Measurements from ENCODE around the gene PTPRF.

PTPRF gene

DNA sequence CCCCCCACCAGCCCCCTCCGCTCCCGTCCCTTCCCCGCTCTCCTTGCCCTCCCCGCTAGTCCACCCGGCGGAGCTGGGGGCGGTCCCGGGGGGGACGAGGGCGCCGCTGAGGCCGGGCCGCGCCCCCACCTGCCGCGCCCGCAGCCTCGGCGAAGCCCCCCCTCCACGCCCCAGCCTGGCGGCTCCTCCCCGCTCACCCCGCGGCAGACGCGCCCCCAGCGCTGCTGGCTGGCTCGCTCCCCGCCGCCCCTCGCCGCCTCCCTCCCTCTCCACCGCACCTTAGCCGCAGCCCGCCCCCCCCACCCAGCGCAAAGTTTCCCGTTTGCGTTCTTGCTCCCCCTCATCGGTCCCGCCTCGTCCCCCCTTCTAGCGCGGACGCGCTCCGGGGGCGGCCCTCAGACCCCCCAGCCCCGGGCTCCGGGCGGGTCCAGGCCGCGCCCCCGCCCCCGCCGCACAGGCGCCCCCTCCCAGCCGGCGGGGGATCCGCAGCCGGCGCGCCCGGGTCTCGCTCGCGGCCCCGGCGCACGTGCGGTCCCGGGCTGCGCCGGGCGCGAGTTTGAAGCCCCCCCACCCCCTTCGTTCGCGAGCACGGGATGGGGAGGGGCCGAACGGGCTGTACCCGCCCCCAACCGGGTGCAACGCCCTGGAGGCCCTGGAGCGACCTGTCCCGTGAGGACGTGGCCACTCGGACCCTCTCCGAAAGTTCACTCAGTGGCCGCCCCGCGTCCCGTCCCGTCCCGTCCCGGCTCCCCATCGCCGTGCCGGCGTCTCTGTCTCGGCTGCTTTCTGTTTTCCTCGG is 623 bp downstream of the PTPRF start:
- TF ChIP-seq, protein P1, sequence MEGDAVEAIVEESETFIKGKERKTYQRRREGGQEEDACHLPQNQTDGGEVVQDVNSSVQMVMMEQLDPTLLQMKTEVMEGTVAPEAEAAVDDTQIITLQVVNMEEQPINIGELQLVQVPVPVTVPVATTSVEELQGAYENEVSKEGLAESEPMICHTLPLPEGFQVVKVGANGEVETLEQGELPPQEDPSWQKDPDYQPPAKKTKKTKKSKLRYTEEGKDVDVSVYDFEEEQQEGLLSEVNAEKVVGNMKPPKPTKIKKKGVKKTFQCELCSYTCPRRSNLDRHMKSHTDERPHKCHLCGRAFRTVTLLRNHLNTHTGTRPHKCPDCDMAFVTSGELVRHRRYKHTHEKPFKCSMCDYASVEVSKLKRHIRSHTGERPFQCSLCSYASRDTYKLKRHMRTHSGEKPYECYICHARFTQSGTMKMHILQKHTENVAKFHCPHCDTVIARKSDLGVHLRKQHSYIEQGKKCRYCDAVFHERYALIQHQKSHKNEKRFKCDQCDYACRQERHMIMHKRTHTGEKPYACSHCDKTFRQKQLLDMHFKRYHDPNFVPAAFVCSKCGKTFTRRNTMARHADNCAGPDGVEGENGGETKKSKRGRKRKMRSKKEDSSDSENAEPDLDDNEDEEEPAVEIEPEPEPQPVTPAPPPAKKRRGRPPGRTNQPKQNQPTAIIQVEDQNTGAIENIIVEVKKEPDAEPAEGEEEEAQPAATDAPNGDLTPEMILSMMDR (conservative IDR thresholded peaks at IDR 0.05; ENCODE audit: low read depth, low read length) = no peak
- H3K4me3 ChIP-seq (ENCODE audit: low read length) = peak overlapping the region; percentile 75
- DNase-seq (ENCODE audit: low read depth) = no peak

DNA sequence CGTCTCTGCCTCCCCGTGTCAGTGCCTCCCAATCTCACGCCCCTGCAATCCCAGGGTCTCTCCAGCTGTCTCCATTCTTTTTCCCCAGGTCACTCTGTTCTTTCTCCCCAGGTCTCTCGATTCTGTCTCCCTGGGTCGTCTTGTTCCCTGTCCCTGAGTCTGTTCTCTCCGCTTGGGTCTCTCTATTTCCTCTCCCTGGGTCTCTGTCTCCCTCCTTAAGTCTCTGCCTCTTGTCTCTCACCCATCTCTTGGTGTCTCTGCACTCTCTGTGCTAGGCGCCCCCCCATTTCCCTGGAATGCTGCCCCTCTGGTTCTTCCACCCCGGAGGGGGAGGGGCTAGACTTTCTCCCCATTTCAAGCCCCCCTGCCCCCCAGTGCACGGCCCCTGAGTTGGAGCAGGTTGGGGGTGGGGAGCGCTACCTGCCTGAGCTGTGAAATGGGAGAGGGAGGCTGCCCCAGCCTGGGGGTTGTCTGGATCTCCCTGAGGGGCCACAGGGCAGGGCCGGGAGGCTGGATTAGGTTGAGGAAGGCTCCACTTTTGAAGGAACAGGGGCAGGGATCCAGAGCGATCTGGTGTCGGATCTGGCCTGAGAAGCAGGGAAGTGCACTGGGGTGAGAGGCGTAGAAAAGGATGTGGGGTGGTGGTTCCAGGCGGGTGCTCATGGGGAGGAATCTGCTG is 1.4 kb downstream of the PTPRF start:
- H3K4me3 ChIP-seq (ENCODE audit: low read length) = peak overlapping the region; percentile 75
- no peak for DNase-seq (ENCODE audit: low read depth)
- TF ChIP-seq, protein P1 (conservative IDR thresholded peaks at IDR 0.05; ENCODE audit: low read depth, low read length) = no peak

DNA sequence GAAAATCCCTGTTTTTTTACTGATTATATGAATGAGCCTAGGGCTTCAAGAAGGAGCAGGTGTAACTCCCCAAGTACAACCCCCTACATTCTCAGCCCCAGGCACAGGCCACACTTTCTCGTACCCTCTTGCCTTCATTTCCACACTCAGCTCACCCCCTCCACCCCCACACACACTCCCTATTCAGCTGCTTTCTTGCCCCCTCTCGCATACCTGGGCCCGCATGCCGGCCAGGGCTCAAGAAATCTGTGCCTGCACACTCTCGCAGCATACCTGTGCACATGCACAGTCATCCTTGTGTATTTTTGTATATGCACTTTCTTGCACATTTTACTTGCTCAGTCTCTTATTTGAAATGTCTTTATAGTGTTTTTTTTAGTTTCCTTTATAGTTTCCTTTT is 2.0 kb downstream of the PTPRF start:
- peak overlapping the region; percentile 75 for H3K4me3 ChIP-seq (ENCODE audit: low read length)
- no peak for DNase-seq (ENCODE audit: low read depth)
- TF ChIP-seq, protein P1 (conservative IDR thresholded peaks at IDR 0.05; ENCODE audit: low read depth, low read length) = no peak

DNA sequence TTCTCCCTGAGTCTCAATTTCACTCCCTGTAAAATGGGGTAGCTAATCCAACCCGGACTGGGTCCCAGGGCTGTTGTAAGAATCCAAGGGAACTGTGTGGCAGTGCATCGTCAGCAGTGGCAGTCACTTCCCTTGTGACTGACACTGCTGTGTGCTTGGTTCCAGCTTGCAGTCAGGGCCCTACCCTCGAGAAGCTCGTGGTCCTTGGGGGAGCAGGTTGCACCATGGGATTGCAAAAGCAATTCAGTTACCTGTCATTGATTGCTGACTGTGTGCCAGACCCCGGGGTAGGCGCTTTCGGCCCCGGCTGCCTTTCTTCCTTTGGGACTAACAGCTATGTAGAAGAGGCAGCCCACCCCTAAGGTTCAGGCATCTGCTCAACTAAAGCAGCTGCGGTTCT is 2.9 kb downstream of the PTPRF start:
- TF ChIP-seq, protein P1 (conservative IDR thresholded peaks at IDR 0.05; ENCODE audit: low read depth, low read length) = no peak
- H3K4me3 ChIP-seq (ENCODE audit: low read length) = no peak overlapping the region

DNA sequence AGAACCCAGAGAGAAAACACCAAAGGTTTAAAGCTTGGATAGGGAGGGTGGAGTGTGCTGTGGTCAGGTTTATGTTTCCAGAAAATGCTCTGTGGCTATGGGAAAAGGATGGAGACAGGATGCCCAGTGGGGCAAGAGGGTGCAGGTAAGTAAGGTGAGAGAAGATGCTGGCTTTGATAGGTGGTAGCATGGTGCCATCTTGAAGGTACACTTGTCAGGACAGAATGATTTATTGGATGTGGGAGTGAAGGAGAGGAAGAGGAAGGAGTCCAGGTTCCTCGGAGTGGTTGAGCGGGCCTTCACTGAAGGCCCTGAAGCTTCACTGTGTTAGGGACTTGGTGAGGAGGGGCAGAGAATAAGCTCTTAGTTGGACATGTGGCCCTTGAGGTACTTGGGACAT is 3.6 kb downstream of the PTPRF start:
- no peak for DNase-seq (ENCODE audit: low read depth)
- TF ChIP-seq, protein P1 (conservative IDR thresholded peaks at IDR 0.05; ENCODE audit: low read depth, low read length) = no peak
- H3K4me3 ChIP-seq (ENCODE audit: low read length) = no peak overlapping the region

More for the DNA sequence above, 2.9 kb downstream of the PTPRF start:
- no peak for DNase-seq (ENCODE audit: low read depth)

DNA sequence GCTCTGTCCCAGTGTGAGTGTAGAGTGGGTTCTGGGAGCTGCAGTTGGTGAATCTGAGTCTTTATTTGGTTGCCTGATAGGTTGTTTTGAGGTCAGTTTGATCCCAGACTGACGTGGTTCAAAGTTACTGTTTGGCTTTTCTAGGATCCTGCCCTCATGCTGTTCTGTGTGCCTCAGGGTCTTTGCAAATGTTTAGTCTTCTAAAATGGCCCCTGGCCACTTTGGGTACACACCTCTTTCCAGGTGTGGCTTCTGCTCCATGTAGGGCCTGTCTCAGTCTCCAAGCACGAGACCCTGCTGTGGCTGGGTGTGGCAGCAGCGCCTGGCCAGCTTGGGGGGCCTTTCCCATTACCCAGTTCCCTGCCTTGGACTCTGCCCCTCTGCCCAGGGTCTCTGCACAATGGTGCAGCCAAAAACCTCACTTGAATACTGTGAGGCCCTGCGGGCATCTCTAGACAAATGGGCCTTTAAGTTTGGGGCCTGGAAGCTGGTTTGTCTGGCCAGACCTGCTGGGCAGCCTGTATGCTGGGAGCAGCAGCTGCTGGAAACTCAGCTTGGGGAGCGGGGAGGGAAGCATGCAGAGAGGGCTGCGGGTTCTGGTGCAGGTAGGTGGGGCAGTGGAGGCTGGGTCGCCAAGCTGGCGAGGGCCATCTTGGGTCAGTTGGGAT is 5.6 kb downstream of the PTPRF start:
- TF ChIP-seq, protein P1 (conservative IDR thresholded peaks at IDR 0.05; ENCODE audit: low read depth, low read length) = no peak
- no peak overlapping the region for H3K4me3 ChIP-seq (ENCODE audit: low read length)
- no peak for DNase-seq (ENCODE audit: low read depth)
